Panc1 (cell line): Measurements from ENCODE around the gene ZNF384. TPM values are rescaled to one million over a fixed set of nuclear protein-coding genes. Genes with fewer than 3 reads are reported as not detected.
"Not testable (repeated sequence)": the region's sequence is repeated elsewhere in the genome, so short reads cannot be mapped to it uniquely, and the experiment has no call there.

Experiments
- ATAC-seq: fragments of 200-7000 bp; cut with Tn5 transposase; 2 replicates; pipeline ENCODE4 v1.9.1; 2020; ENCODE audit warnings: mild to moderate bottlenecking, moderate library complexity
- BruUV-seq: library from RNA; stranded (reverse); fragments of 400-500 nt; replicated peaks from 2 replicates; lab custom pipeline; 2021; lab: Mats Ljungman, UMichigan
- CTCF ChIA-PET: fragments of 300-600 bp; sonication (Branson Sonifier 250); formaldehyde crosslinking; loops from one replicate; lab custom pipeline; 2022; ENCODE audit warnings: antibody characterized with exemption; lab: Charles Lee
- POLR2A ChIA-PET: fragments of 300-600 bp; sonication (Branson Sonifier 250); formaldehyde crosslinking; loops from one replicate; lab custom pipeline; 2022; ENCODE audit warnings: antibody characterized with exemption; lab: Charles Lee
- DNase-seq: peaks from one replicate; pipeline ENCODE4 v3.0.0-alpha.2; 2010; ENCODE audit warnings: low read depth, low spot score
- H3K27ac ChIP-seq: 2 replicates; pipeline ENCODE4 v1.5.1; 2011; ENCODE audit warnings: mild to moderate bottlenecking, low read length, inconsistent platforms
- H3K27me3 ChIP-seq: fragments of 200-500 bp; sonication (Bioruptor generic); 2 replicates; pipeline ENCODE4 v1.6.0; 2014; ENCODE audit warnings: low read length, inconsistent platforms; ENCODE audit not compliant: control insufficient read depth, insufficient read depth
- H3K36me3 ChIP-seq: fragments of 200-500 bp; sonication (Bioruptor generic); 2 replicates; pipeline ENCODE4 v1.5.1; 2014; ENCODE audit warnings: inconsistent platforms, mild to moderate bottlenecking, low read length, moderate library complexity; ENCODE audit not compliant: control insufficient read depth, insufficient read depth
- H3K4me1 ChIP-seq: 2 replicates; pipeline ENCODE4 v1.5.1; 2011; ENCODE audit warnings: inconsistent platforms, mild to moderate bottlenecking, low read length, moderate library complexity; ENCODE audit not compliant: control insufficient read depth, insufficient read depth
- H3K4me3 ChIP-seq, 2 experiments: 2 replicates each; pipeline ENCODE4 v1.5.1; 2011 to 2012; ENCODE audit warnings: low read depth in 2 of 2, low read length in 2 of 2, mild to moderate bottlenecking in 2 of 2, inconsistent platforms in 1 of 2, moderate library complexity in 1 of 2
- H3K9me3 ChIP-seq: fragments of 200-500 bp; sonication (Bioruptor generic); 2 replicates; pipeline ENCODE4 v1.5.1; 2014; ENCODE audit warnings: low read depth, mild to moderate bottlenecking, inconsistent platforms, low read length, moderate library complexity; ENCODE audit not compliant: control insufficient read depth, insufficient read depth
- POLR2AphosphoS5 ChIP-seq: IDR thresholded peaks from 2 replicates; pipeline ENCODE4 v1.6.1; 2012; ENCODE audit warnings: mild to moderate bottlenecking, low read depth, low read length, moderate library complexity
- SIN3A ChIP-seq: IDR thresholded peaks from 2 replicates; pipeline ENCODE4 v1.6.1; 2012; ENCODE audit warnings: low read depth, mild to moderate bottlenecking, low read length, moderate library complexity, borderline replicate concordance; ENCODE audit not compliant: insufficient read depth
- TCF7L2 ChIP-seq: IDR thresholded peaks from 2 replicates; pipeline ENCODE4 v1.6.1; 2011; ENCODE audit warnings: mild to moderate bottlenecking, low read depth, low read length, inconsistent platforms
- in situ Hi-C: cut with HindIII; loops from 2 replicates; pipeline ENCODE4 v1.10.0; 2016; ENCODE audit warnings: low sequenced_read_pairs, low pct_unique_long_range_greater_than_20kb
- intact Hi-C: fragments of 100-400 bp; cut with micrococcal nuclease; formaldehyde crosslinking; loops from one replicate; pipeline ENCODE4 v1.10.0; 2022; ENCODE audit not compliant: unreplicated experiment
- total RNA-seq: library from RNA; stranded (reverse); gene quantifications from one replicate; pipeline ENCODE4 v1.2.1, GENCODE V29; 2021; ENCODE audit not compliant: unreplicated experiment
- TF ChIP-seq, protein P1 (sequence below), 2 experiments: IDR thresholded peaks; 2 replicates each; pipeline ENCODE4 v1.6.1; 2011 to 2012; ENCODE audit warnings: low read depth in 2 of 2, control low read depth in 1 of 2, low read length in 1 of 2, mild to moderate bottlenecking in 1 of 2, moderate library complexity in 1 of 2; ENCODE audit not compliant: insufficient read depth in 1 of 2
- TF ChIP-seq, protein P2 (sequence below): fragments of 450-650 bp; IDR thresholded peaks from 2 replicates; pipeline ENCODE4 v1.5.1; 2017; ENCODE audit warnings: mild to moderate bottlenecking

ZNF384 gene
- total RNA-seq, 1 experiment from 2014 or later: 54.3 TPM

DNA sequence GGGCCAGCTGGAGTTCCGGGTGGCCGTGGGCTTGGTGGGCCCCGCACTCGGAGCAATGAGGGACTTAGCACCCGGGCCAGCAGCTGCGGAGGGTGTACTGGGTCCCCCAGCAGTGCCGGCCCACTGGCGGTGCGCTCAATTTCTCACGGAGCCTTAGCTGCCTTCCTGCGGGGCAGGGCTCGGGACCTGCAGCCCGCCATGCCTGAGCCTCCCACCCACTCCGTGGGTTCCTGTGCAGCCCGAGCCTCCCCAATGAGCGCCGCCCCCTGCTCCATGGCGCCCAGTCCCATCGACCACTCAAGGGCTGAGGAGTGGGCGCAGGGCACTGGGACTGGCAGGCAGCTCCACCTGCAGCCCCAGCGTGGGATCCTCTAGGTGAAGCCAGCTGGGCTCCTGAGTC lies 19.2 kb upstream of the ZNF384 start:
- intact Hi-C loops, H3K9me3 ChIP-seq, DNase-seq, H3K4me3 ChIP-seq, BruUV-seq, ATAC-seq, H3K27ac ChIP-seq, H3K27me3 ChIP-seq, POLR2A ChIA-PET, H3K36me3 ChIP-seq, CTCF ChIA-PET, H3K4me1 ChIP-seq, in situ Hi-C loops: not testable (repeated sequence)

DNA sequence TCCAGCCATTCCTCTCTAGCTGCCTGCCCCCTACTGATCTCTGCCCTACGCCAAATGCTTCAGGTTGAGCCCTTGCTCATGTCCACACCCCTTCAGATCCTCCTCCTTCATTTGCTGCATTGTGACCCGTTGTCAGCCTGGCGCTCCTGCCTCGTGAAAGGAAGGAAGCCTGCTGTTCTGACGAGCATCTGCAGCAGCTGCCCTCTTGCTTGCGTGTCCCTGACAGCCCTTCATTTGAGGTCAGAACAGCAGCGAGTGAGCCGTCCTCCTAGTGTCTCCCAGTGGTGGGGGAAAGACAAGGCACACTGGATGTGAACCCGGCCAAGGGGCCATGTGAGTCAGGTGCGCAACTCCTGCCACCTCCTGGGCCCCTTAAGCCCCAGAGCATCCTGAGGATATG lies 14.5 kb upstream of the ZNF384 start:
- no peak for DNase-seq
- intact Hi-C loops: no loop called here
- ChIA-PET POLR2A (no interaction called here), CTCF (no interaction called here)
- in situ Hi-C loops: no loop called here
- H3K27me3 ChIP-seq: peaks cover 11% of the 10 kb centered on the region
- ATAC-seq: peak; percentile 46
- no peak overlapping the region for H3K27ac ChIP-seq
- H3K4me1 ChIP-seq: no peaks in the 10 kb centered on the region
- TF ChIP-seq, protein P1, sequence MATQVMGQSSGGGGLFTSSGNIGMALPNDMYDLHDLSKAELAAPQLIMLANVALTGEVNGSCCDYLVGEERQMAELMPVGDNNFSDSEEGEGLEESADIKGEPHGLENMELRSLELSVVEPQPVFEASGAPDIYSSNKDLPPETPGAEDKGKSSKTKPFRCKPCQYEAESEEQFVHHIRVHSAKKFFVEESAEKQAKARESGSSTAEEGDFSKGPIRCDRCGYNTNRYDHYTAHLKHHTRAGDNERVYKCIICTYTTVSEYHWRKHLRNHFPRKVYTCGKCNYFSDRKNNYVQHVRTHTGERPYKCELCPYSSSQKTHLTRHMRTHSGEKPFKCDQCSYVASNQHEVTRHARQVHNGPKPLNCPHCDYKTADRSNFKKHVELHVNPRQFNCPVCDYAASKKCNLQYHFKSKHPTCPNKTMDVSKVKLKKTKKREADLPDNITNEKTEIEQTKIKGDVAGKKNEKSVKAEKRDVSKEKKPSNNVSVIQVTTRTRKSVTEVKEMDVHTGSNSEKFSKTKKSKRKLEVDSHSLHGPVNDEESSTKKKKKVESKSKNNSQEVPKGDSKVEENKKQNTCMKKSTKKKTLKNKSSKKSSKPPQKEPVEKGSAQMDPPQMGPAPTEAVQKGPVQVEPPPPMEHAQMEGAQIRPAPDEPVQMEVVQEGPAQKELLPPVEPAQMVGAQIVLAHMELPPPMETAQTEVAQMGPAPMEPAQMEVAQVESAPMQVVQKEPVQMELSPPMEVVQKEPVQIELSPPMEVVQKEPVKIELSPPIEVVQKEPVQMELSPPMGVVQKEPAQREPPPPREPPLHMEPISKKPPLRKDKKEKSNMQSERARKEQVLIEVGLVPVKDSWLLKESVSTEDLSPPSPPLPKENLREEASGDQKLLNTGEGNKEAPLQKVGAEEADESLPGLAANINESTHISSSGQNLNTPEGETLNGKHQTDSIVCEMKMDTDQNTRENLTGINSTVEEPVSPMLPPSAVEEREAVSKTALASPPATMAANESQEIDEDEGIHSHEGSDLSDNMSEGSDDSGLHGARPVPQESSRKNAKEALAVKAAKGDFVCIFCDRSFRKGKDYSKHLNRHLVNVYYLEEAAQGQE (IDR thresholded peaks at IDR 0.05; ENCODE audit: insufficient read depth in 1 of 2, low read depth in 2 of 2, low read length in 1 of 2): no peak
- no peak for TF ChIP-seq TCF7L2
- no peak for TF ChIP-seq SIN3A
- no TSS peak for BruUV-seq
- no peak overlapping the region for H3K4me3 ChIP-seq
- H3K9me3 ChIP-seq: no peaks in the 10 kb centered on the region
- no peaks in the 10 kb centered on the region for H3K36me3 ChIP-seq

DNA sequence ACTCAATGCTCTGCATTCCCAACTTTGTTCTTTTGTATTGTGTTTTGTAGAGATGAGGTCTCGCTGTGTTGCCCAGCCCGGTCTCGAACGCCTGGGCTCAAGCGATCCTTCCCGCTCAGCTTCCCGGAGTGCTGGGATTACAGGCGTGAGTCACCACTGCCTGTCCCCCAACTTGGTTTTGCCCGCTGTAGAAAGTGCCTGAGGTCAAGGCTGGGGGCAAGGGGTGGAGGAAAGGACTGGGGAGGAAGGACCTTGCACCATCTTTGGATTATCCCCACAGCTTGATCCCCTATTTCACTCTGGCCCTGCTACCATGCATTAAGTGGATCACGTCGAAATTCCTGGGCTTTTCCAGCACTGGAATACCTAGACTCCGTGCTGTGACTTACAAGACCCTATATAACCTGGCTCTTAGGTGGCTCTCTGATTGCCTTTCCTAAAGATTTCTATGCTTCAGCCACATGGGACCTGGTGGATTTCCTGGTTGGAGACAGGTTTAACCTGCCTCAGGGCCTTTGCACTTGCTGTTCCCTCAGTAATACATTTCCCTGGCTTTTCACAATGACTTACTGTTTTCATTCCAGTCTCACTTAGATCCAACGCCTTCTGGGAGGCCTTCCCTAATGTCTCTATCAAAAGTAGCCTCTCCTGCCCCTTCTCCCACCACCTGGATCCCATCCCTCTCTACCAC lies 12.0 kb upstream of the ZNF384 start:
- Histone ChIP-seq H3K9me3 (no peaks in the 10 kb centered on the region), H3K4me3 (peak overlapping the region; percentile 3 to 11; a peak in 2 of 4 replicates), H3K4me1 (no peaks in the 10 kb centered on the region), H3K27ac (no peak overlapping the region), H3K27me3 (peaks cover 11% of the 10 kb centered on the region), H3K36me3 (no peaks in the 10 kb centered on the region)
- ChIA-PET CTCF (no interaction called here), POLR2A (no interaction called here)
- ATAC-seq (no peak), DNase-seq (no peak)
- BruUV-seq: no TSS peak
- TF ChIP-seq TCF7L2: no peak
- TF ChIP-seq, protein P2, sequence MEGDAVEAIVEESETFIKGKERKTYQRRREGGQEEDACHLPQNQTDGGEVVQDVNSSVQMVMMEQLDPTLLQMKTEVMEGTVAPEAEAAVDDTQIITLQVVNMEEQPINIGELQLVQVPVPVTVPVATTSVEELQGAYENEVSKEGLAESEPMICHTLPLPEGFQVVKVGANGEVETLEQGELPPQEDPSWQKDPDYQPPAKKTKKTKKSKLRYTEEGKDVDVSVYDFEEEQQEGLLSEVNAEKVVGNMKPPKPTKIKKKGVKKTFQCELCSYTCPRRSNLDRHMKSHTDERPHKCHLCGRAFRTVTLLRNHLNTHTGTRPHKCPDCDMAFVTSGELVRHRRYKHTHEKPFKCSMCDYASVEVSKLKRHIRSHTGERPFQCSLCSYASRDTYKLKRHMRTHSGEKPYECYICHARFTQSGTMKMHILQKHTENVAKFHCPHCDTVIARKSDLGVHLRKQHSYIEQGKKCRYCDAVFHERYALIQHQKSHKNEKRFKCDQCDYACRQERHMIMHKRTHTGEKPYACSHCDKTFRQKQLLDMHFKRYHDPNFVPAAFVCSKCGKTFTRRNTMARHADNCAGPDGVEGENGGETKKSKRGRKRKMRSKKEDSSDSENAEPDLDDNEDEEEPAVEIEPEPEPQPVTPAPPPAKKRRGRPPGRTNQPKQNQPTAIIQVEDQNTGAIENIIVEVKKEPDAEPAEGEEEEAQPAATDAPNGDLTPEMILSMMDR: no peak
- TF ChIP-seq POLR2AphosphoS5: no peak
- TF ChIP-seq, protein P1 (IDR thresholded peaks at IDR 0.05; ENCODE audit: insufficient read depth in 1 of 2, low read depth in 2 of 2, low read length in 1 of 2): no peak
- TF ChIP-seq SIN3A: no peak
- in situ Hi-C loops (no loop called here), intact Hi-C loops (no loop called here)
